SK-N-SH treated with all-trans-retinoic acid at 6 μM for 48 hours (cell line): ENCODE measurements around the gene FBXL16.

Source experiments
- ARNTL ChIP-seq: fragments of 450-650 bp; formaldehyde crosslinking; IDR thresholded peaks from 2 replicates; pipeline ENCODE4 v1.5.0; 2020; ENCODE audit warnings: low read depth, mild to moderate bottlenecking, moderate library complexity, borderline replicate concordance
- ESRRG ChIP-seq: fragments of 250-450 bp; sonication (Bioruptor Pico); IDR thresholded peaks from 2 replicates; pipeline ENCODE4 v1.6.1; 2021; ENCODE audit warnings: mild to moderate bottlenecking
- OSR1 ChIP-seq: fragments of 250-450 bp; sonication (Bioruptor Pico); IDR thresholded peaks from 2 replicates; pipeline ENCODE4 v1.8.0; 2022; ENCODE audit warnings: moderate library complexity, mild to moderate bottlenecking, inconsistent platforms
- POU6F1 ChIP-seq: fragments of 250-450 bp; sonication (Bioruptor Pico); IDR thresholded peaks from 2 replicates; pipeline ENCODE4 v1.8.0; 2021; ENCODE audit warnings: low read depth, mild to moderate bottlenecking, moderate library complexity, borderline replicate concordance
- RARB ChIP-seq: fragments of 250-450 bp; sonication (Bioruptor Pico); IDR thresholded peaks from 2 replicates; pipeline ENCODE4 v1.8.0; 2021; ENCODE audit warnings: mild to moderate bottlenecking, moderate library complexity
- SNAI2 ChIP-seq: fragments of 250-450 bp; sonication (Bioruptor Pico); IDR thresholded peaks from 2 replicates; pipeline ENCODE4 v1.5.0; 2020; ENCODE audit warnings: mild to moderate bottlenecking, moderate library complexity
- TCF4 ChIP-seq: fragments of 250-450 bp; sonication (Bioruptor Pico); IDR thresholded peaks from 2 replicates; pipeline ENCODE4 v1.8.0; 2021; ENCODE audit warnings: mild to moderate bottlenecking, moderate library complexity, borderline replicate concordance
- TSHZ2 ChIP-seq: fragments of 250-450 bp; sonication (Bioruptor Pico); IDR thresholded peaks from 2 replicates; pipeline ENCODE4 v1.5.0; 2020; ENCODE audit warnings: mild to moderate bottlenecking, moderate library complexity
- ZC3H10 ChIP-seq: fragments of 250-450 bp; sonication (Bioruptor Pico); IDR thresholded peaks from 2 replicates; pipeline ENCODE4 v1.5.1; 2021; ENCODE audit warnings: mild to moderate bottlenecking, moderate library complexity
- ZFP3 ChIP-seq: fragments of 250-450 bp; sonication (Bioruptor Pico); IDR thresholded peaks from 2 replicates; pipeline ENCODE4 v1.5.0; 2020; ENCODE audit warnings: mild to moderate bottlenecking, moderate library complexity
- ZNF565 ChIP-seq: fragments of 450-650 bp; formaldehyde crosslinking; conservative IDR thresholded peaks from 2 replicates; pipeline ENCODE4 v1.5.0; 2020; ENCODE audit warnings: low read depth, mild to moderate bottlenecking, moderate library complexity
- TF ChIP-seq, protein P1 (sequence below): fragments of 250-450 bp; sonication (Bioruptor Pico); IDR thresholded peaks from 2 replicates; pipeline ENCODE4 v1.8.0; 2020; ENCODE audit warnings: mild to moderate bottlenecking, moderate library complexity, borderline replicate concordance
- TF ChIP-seq, protein P2 (sequence below): fragments of 250-450 bp; sonication (Bioruptor Pico); IDR thresholded peaks from 2 replicates; pipeline ENCODE4 v1.5.1; 2020; ENCODE audit warnings: low read depth, mild to moderate bottlenecking, moderate library complexity

DNA sequence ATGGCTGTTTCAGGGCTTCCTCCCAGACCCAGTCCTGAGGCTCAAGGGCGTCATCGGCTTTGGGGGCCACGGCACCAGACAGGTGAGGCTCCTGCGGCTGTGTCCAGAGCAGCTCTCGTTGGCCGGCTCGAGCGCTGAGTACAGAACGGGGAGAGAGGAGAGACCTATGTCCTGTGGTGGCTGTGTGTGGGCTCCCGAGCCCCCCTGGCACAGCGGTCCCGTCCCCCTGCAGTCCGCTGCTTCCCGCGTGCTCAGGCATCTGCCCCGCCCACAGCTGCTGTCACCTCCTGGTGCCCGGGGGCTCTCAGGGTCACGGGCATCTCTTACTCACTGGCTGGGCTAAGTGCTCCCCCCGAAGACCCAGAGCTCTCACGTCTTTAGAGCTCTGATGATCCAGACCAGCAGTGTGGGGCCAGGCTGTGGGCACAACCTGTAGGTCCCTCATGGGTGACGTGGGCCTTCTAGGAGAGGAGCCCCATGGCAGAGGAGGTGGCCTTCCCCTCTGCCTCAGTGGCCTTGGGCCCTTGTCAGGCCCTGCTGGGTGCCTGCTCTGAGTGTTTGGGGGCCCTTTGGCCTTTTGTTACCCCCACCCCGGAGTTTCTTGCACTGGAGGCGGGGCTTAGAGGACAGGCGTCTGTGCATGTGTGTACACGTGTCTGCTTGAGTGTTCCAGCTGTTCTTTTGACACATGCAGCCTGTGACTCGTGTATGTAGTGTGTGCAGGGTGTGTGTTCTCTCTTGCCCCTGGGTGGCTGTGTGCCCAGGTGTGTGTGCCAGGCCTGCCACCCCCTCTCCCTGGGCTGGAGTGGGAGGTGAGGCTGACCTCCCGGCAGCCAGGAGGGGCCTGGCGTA, 52.9 kb downstream of the FBXL16 start:
- TF ChIP-seq, protein P1, sequence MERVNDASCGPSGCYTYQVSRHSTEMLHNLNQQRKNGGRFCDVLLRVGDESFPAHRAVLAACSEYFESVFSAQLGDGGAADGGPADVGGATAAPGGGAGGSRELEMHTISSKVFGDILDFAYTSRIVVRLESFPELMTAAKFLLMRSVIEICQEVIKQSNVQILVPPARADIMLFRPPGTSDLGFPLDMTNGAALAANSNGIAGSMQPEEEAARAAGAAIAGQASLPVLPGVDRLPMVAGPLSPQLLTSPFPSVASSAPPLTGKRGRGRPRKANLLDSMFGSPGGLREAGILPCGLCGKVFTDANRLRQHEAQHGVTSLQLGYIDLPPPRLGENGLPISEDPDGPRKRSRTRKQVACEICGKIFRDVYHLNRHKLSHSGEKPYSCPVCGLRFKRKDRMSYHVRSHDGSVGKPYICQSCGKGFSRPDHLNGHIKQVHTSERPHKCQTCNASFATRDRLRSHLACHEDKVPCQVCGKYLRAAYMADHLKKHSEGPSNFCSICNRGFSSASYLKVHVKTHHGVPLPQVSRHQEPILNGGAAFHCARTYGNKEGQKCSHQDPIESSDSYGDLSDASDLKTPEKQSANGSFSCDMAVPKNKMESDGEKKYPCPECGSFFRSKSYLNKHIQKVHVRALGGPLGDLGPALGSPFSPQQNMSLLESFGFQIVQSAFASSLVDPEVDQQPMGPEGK = no peak
- TF ChIP-seq TCF4 (CRISPR knock-in tag) = no peak
- TF ChIP-seq POU6F1 (CRISPR knock-in tag) = no peak
- TF ChIP-seq, protein P2, sequence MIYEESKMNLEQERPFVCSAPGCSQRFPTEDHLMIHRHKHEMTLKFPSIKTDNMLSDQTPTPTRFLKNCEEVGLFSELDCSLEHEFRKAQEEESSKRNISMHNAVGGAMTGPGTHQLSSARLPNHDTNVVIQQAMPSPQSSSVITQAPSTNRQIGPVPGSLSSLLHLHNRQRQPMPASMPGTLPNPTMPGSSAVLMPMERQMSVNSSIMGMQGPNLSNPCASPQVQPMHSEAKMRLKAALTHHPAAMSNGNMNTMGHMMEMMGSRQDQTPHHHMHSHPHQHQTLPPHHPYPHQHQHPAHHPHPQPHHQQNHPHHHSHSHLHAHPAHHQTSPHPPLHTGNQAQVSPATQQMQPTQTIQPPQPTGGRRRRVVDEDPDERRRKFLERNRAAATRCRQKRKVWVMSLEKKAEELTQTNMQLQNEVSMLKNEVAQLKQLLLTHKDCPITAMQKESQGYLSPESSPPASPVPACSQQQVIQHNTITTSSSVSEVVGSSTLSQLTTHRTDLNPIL (CRISPR knock-in tag) = no peak
- TF ChIP-seq ESRRG = no peak
- TF ChIP-seq ZFP3 (CRISPR knock-in tag) = no peak
- TF ChIP-seq TSHZ2 (CRISPR knock-in tag) = no peak
- no peak for TF ChIP-seq ZC3H10 (CRISPR knock-in tag)
- TF ChIP-seq SNAI2 = no peak
- no peak for TF ChIP-seq ARNTL (CRISPR knock-in tag)
- TF ChIP-seq ZNF565 (CRISPR knock-in tag) = no peak
- no peak for TF ChIP-seq RARB (CRISPR knock-in tag)
- TF ChIP-seq OSR1 (CRISPR knock-in tag) = no peak
